Measurements from ENCODE around the gene TK1. TPM values are rescaled to one million over a fixed set of nuclear protein-coding genes. Genes with fewer than 3 reads are reported as not detected.

The TK1 gene
- total RNA-seq, 1 donor = 87.2 TPM

GRCh38 chr17:78132084-78132676, 54.7 kb downstream of the TK1 start:
- no peak for DNase-seq (ENCODE audit: low read depth)
- TF ChIP-seq CTCF (IDR thresholded peaks at IDR 0.05; ENCODE audit: insufficient read depth, low read depth, low read length) = no peak
- H3K4me3 ChIP-seq (ENCODE audit: low read depth, low read length) = no peak overlapping the region

DNA sequence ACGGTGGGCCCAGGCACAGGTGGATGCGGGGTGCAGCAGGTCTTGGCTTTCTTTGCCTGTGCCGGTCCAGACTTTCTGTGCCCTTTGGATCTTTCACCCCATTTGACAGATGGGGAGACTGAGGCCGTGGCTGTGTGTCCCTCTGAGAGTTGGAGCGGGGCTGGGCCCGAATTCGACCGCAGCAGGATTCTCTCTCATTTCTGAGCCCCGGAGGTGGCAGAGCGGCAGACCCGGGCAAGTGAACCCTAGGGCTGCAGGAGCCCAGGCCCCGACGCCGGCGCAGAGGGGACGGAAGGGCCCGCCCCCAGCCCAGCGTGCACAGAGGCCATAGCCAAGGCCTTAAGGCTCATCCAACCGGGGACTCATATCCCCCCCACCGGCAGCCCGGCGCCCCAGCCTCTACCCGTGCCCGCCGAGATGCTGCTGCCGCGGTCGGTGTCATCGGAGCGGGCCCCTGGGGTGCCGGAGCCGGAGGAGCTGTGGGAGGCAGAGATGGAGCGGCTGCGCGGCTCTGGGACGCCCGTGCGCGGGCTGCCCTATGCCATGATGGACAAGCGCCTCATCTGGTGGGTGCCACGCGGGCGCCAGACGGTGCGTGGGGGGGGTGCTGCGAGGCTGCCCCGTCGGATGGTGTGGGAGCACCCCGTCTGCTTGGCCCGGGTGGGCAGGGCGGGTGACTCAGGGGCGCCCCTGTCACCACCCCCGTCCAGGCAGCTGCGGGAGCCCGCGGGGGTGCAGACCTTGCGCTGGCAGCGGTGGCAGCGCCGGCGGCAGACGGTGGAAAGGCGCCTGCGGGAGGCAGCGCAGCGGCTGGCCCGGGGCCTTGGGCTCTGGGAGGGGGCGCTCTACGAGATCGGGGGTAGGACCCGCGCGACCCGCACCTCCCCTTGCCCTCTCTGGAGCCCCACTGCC, 55.4 kb downstream of the TK1 start:
- TF ChIP-seq CTCF (IDR thresholded peaks at IDR 0.05; ENCODE audit: insufficient read depth, low read depth, low read length) = no peak
- no peak for DNase-seq (ENCODE audit: low read depth)
- no peak overlapping the region for H3K4me3 ChIP-seq (ENCODE audit: low read depth, low read length)

- no peak for DNase-seq (ENCODE audit: low read depth)
- H3K4me3 ChIP-seq (ENCODE audit: low read depth, low read length) = no peak within 1 kb of the TSS
- TF ChIP-seq CTCF (IDR thresholded peaks at IDR 0.05; ENCODE audit: insufficient read depth, low read depth, low read length) = no peak
These were observed 56.3 kb downstream of the TK1 start, which contains the start of gene TMC8 for GRCh38 chr17:78130437-78131101. Gene TMC8 (plus strand): TSS chr17:78130771. CDS start chr17:78131589, 818 bp downstream.

DNA sequence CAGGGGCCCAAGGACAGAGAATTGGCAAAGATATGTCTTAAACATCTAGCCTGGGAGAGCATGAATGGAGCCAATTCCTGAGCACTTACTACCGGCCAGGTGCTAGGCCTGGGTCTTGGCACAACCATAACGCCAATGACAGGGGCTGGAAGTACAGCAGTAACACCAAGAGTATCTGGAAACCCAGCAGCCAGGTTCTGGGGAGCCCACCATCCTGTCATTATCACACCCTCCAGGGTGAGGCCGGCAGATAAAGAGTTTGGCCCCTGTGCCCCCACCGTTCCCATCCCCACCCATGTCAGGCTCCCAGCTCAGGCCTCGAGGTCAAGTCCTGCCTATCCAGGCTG, 56.8 kb downstream of the TK1 start:
- no peak for TF ChIP-seq CTCF (IDR thresholded peaks at IDR 0.05; ENCODE audit: insufficient read depth, low read depth, low read length)
- no peak for DNase-seq (ENCODE audit: low read depth)

DNA sequence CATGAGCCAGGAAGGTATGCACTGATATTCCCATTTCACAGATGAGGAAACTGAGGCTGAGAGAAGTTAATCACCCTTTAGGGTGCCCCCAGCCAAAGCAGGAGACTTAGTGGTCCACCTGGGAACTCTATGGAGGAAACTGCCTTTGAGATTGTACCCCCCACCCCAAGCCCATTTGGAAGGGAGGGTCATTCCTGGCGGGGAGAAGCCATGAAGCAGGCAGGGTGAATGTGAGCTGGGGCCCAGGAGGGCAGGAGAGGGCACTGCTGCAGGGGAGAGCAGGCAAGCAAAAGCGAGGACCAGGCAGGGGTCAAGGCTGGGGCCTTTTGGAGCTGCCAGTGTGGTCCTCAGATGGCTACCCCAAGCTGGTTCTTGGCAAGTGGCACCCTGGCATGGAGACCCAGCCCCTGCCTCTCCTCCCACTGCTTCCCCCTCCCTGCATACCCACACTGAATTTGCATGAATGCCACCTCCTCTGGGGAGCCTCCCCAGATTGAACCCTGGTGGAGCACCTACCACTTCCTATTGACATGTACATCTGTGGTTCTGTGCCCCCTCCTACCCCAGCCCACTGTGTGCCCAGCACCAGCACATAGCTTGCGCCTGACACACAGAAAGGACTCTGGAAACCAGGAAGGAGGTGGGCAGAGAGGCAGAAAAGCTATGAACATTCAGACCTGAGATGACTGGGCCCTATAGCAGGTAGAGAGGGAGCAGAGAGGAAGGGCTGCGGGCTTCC, 57.3 kb downstream of the TK1 start:
- no peak for TF ChIP-seq CTCF (IDR thresholded peaks at IDR 0.05; ENCODE audit: insufficient read depth, low read depth, low read length)
- H3K4me3 ChIP-seq (ENCODE audit: low read depth, low read length) = no peak overlapping the region
- DNase-seq (ENCODE audit: low read depth) = no peak

More for the DNA sequence above, 56.8 kb downstream of the TK1 start:
- H3K4me3 ChIP-seq (ENCODE audit: low read depth, low read length) = no peak overlapping the region

DNA sequence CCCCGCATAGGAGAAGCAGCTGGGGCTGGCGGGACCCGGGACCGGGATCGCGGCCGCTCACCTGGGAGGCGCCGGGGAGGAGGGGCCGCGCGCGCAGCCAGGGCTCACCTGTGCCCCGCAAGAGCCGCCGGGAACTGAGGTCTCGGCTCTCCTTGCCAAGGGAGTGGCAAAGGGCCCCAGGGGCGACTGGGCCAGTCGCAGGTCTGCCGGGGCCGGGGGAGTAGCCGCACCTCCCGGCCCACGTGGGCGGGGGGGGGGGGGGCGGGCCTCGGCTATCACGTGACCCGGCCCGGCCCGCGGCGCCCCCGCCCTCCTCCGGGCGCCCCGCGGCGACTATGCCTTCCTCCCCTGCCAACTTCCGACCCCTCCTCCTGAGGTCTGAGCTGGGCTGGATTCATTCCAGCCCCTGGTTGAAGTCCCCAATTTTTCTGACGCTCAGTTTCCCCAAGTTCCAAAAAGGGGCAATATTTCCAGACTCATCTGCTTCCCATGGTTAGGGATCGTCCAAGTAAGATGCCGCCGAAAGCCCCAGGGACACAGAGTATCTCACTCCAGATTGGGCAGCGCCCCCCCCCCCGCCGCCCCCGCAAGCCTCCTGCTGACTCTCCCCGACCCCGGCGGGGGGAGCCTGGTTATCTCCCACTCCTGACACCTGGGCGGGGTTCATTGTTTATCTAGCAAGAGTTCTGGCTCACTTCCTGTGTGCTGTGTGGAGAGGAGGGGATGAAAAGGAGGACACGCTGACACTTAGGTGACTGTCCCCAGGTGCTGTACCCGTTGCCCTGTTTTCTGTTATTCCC, 58.1 kb downstream of the TK1 start, which contains the start of gene TMC6:
Gene TMC6, minus strand, starts transcription at position 205 of the 800 bp plus-strand sequence. CDS start 1,923 bp downstream, outside the sequence.
- no peak for TF ChIP-seq CTCF (IDR thresholded peaks at IDR 0.05; ENCODE audit: insufficient read depth, low read depth, low read length)
- DNase-seq (ENCODE audit: low read depth) = no peak
- peak within 1 kb of the TSS; percentile 67 for H3K4me3 ChIP-seq (ENCODE audit: low read depth, low read length)
